IPS-11a (cell line): ENCODE results near the gene NDUFB1.

Experiments
- H3K4me3 ChIP-seq: one replicate; pipeline ENCODE4 v1.5.1; 2013; ENCODE audit warnings: low read depth, low read length, control low read depth

Gene NDUFB1

GRCh38 chr14:92121670-92122350 lies at the start of gene NDUFB1, which contains the start of gene CPSF2:
Gene NDUFB1, minus strand, starts transcription at chr14:92121706. Its CDS starts 4,069 bp downstream, at chr14:92117637.
Gene CPSF2, plus strand, starts transcription at chr14:92121969. Its CDS starts 9,016 bp downstream, at chr14:92130985.
- peak within 1 kb of the TSS; percentile 93 for H3K4me3 ChIP-seq

- no peak overlapping the region for H3K4me3 ChIP-seq
These were observed 43.5 kb upstream of the NDUFB1 start for GRCh38 chr14:92164958-92165357.

GRCh38 chr14:92161521-92161920 lies 40.0 kb upstream of the NDUFB1 start:
- H3K4me3 ChIP-seq = no peak overlapping the region

DNA sequence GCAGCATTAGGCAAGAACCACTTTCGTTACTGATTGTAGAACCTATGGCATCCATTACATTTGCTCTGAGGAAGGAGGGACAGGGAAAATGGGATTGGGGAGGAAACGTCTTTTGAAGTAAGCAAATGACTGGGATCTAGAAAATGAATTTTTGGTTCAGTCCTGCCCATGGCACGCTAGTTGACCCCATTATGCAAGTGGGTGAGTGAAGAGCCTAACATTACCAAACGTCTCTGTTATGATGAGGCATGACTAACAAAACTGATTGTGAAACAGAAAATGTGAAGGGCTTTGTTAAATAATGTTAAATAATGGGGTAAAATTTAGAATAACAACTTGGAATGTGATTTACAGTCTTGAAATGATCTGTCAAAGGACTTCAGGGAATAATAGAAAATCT lies 39.1 kb upstream of the NDUFB1 start:
- no peak overlapping the region for H3K4me3 ChIP-seq

- H3K4me3 ChIP-seq = no peak overlapping the region
These were observed 32.9 kb upstream of the NDUFB1 start for GRCh38 chr14:92154283-92154942.

DNA sequence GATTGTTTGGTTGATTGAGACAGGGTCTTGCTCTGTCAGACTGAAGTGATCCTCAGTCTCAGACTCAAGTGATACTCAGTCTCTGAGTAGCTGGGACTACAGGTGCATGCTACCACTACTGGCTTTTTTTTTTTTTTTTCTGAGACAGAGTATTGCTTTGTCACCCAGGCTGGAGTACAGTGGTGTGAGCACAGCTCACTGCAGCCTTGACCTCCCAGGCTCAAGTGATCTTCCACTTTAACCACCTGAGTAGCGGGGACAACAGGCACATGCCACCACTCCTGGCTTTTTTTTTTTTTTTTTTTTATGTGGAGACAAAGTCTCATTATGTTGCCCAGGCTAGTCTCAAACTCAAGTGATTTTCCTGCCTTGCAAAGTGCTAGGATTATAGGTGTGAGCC lies 32.1 kb upstream of the NDUFB1 start:
- no peak overlapping the region for H3K4me3 ChIP-seq

DNA sequence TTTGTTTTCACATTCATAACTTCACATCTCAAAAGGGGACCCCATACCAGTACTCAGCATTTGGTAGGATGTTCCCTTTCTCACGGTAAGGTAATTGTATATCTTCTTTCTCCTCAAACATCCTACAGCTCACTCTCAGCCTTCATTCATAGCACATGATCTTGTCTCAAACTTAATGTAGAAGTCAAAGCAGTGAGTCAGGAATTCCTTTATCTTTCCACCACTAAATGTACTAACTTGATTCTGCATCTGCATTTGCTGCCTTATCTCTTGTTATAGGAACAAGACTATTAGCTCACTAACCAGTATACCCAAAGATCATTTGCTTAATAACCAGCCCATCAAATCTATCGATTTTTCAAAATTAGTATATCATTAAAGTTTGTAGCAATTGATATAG lies 23.2 kb upstream of the NDUFB1 start:
- H3K4me3 ChIP-seq = no peak overlapping the region

GRCh38 chr14:92143962-92144361 lies 22.5 kb upstream of the NDUFB1 start:
- no peak overlapping the region for H3K4me3 ChIP-seq

DNA sequence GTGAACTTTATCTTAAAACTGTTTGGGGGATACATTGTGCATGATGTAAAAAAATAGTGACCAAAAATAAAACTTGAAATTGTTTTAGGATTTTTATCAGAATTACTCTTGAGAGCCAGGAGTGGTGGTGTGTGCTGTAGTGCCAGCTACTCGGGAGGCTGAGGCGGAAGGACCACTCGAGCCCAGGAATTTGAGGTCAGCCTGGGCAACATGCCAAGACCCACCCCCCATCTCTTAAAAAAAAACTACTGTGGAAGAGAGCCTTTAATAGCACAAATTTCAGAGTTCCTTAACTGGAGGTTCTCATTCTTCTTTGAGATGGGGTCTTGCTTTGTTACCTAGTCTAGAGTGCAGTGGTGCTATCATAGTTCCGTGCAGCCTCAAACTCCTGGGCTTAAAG lies 21.8 kb upstream of the NDUFB1 start:
- no peak overlapping the region for H3K4me3 ChIP-seq

DNA sequence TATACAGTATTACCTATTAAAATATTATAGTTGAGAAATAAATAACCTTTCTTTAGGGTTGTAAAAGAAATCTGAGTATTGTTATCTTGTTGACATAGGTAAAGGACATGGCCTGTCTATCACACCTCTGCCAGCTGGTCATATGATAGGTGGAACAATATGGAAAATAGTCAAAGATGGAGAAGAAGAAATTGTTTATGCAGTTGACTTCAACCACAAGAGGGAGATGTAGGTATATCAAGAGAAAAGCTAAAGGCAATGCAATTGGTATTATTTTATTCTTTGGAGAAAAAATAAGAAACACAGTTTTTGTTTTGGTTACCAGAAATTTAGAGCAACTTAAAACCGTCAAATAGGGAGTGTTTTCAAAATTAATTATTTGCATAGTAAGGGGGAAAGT lies 13.8 kb upstream of the NDUFB1 start:
- H3K4me3 ChIP-seq = no peak overlapping the region

GRCh38 chr14:92134456-92134855 lies 12.9 kb upstream of the NDUFB1 start:
- H3K4me3 ChIP-seq = no peak overlapping the region

DNA sequence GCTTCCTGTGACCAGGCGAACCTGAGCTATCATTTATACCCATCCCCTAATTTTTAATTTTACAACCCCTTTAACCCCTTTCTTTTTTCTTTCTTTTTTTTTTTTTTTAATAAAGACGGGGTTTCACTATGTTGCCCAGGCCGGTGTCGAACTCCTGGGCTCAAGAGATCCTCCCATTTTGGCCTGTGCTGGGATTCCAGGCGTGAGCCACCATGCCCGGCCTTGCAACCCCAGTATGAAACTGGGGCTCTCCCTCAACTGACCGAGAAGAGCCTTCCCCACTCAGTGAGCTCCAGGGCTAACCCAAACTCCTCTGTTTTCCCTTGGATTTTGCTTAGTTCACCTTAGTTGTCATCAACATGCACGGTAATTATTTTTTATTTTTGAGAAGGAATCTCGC lies 1.3 kb upstream of the NDUFB1 start:
- H3K4me3 ChIP-seq = peak overlapping the region; percentile 93

DNA sequence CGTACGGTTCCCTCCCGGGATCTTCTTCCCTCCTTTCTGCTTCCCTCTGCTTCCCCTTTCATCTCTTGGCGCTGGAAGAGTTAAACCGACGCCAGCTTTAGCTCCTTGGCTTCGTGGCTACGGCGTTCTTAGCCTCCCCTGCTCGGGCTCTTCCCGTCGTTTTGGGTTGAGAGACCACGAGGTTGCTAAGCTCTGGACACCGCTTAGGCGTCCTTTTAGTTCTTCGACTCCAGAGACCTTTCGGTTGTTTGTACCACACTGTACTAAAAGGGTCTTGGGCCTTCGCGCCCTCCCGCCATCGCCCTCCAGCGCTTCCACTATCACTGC lies 808 bp upstream of the NDUFB1 start:
- H3K4me3 ChIP-seq = peak overlapping the region; percentile 93

DNA sequence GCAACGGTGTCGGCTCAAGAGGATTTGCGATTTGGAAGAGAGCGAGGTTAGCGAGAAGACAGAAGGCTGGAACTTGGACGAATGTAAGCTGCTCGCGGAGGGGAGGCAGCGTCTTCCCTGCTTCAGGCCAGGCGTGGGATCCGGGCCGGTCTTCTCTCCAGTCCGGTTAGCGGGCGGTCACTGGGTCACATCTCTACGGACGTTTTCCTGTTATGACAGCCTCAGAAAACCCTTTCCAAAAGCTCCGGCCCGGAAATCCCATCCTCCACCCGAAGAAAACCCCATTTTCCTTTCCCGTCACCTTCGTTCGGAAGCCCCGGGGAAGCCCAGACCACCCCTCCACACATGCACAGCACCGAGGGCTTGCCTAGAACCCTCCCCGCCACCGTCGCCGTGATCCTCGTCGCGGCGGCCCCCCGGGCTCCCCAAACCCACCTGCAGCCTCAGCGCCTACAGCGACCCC lies 268 bp downstream of the NDUFB1 start:
- H3K4me3 ChIP-seq = peak overlapping the region; percentile 93

DNA sequence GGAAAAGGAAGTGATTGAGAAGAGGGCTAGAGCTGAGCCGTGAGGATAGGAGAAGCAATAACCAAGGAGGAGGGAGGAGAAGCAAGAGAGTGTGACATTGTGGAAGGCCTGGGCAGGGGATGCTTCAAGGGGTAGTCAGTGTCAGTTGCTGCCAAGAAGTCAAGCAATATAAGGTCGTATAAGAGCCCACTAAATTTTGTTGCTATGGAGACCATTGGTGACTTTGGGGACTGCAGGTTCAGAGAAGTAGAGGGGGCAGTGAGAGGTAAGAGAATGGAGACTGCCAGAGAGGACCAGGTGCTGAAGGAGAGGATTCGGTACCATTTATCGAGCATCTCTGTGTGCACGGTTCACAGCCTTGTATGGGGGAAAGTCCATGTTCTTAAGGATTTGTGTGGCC lies 12.0 kb downstream of the NDUFB1 start:
- no peak overlapping the region for H3K4me3 ChIP-seq

GRCh38 chr14:92108345-92109254 lies 12.9 kb downstream of the NDUFB1 start:
- H3K4me3 ChIP-seq = no peak overlapping the region

- H3K4me3 ChIP-seq = peak within 1 kb of the TSS; percentile 96
These were observed 15.2 kb downstream of the NDUFB1 start, which contains the start of gene ATXN3 for GRCh38 chr14:92106143-92106926. Gene ATXN3, minus strand, starts transcription at chr14:92106582. Its CDS starts 30 bp downstream, at chr14:92106552.

DNA sequence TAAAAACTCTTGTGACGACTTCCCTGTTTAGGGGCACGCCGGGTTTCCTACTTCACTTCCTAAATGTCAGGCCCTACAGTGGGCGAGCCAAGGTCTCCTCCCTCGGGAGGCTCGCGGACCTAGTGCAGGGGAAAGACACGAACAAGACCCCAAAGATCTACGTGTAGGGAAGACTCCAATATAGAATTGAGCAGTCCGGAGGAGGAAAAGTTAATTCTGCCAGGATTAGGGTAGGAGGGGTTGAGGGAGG lies 15.7 kb downstream of the NDUFB1 start:
- H3K4me3 ChIP-seq = peak overlapping the region; percentile 96

- peak overlapping the region; percentile 96 for H3K4me3 ChIP-seq
These were observed 16.2 kb downstream of the NDUFB1 start for GRCh38 chr14:92105073-92105892.

- no peak overlapping the region for H3K4me3 ChIP-seq
These were observed 18.0 kb downstream of the NDUFB1 start for GRCh38 chr14:92103363-92103989.
